ENCODE results near the gene IQSEC1.

DNA sequence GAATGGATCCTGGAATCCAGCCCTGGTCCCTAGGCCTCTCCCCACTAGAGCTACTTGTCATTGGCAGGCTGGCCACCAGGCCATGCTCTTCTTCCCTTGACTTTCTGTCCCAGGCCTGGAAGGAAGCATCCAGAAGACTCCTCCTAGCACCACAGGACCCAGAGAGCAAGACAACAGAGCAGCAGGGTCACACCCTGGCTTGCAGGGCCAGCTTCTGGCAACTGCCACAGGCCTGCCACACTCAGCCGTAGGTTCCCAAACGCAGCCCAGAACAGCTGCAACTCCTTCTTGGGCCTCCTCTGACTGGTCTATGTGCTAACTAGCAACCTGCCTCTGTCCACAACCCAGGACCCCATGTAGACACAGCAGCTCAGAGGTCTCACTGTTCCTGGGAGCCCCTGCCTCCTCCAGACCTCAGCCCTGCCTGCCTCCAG, 195.1 kb downstream of the IQSEC1 start:
- TF ChIP-seq SIN3A (IDR thresholded peaks at IDR 0.05; ENCODE audit: borderline replicate concordance, insufficient read depth, low read length), result no peak
- no peak for TF ChIP-seq POLR2AphosphoS5 (IDR thresholded peaks at IDR 0.05; ENCODE audit: low read depth, low read length)
- TF ChIP-seq, protein P1, sequence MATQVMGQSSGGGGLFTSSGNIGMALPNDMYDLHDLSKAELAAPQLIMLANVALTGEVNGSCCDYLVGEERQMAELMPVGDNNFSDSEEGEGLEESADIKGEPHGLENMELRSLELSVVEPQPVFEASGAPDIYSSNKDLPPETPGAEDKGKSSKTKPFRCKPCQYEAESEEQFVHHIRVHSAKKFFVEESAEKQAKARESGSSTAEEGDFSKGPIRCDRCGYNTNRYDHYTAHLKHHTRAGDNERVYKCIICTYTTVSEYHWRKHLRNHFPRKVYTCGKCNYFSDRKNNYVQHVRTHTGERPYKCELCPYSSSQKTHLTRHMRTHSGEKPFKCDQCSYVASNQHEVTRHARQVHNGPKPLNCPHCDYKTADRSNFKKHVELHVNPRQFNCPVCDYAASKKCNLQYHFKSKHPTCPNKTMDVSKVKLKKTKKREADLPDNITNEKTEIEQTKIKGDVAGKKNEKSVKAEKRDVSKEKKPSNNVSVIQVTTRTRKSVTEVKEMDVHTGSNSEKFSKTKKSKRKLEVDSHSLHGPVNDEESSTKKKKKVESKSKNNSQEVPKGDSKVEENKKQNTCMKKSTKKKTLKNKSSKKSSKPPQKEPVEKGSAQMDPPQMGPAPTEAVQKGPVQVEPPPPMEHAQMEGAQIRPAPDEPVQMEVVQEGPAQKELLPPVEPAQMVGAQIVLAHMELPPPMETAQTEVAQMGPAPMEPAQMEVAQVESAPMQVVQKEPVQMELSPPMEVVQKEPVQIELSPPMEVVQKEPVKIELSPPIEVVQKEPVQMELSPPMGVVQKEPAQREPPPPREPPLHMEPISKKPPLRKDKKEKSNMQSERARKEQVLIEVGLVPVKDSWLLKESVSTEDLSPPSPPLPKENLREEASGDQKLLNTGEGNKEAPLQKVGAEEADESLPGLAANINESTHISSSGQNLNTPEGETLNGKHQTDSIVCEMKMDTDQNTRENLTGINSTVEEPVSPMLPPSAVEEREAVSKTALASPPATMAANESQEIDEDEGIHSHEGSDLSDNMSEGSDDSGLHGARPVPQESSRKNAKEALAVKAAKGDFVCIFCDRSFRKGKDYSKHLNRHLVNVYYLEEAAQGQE (IDR thresholded peaks at IDR 0.05; ENCODE audit: insufficient read depth in 1 of 2, low read depth in 2 of 2, low read length in 2 of 2), result no peak
